GM18858 (cell line): ENCODE measurements around the gene GPR132.
"Not testable (repeated sequence)": the region's sequence is repeated elsewhere in the genome, so short reads cannot be mapped to it uniquely, and the experiment has no call there.

Source experiments
- ATAC-seq: cut with Tn5 transposase; IDR thresholded peaks from one replicate; pipeline ENCODE4 v1.9.1; 2021; ENCODE audit not compliant: unreplicated experiment

The GPR132 gene

GRCh38 chr14:105065280-105066228, at the start of gene GPR132:
GPR132 (minus strand) TSS chr14:105065430; CDS start chr14:105055420, 10,010 bp downstream.
- ATAC-seq: peak; percentile 50

- ATAC-seq: not testable (repeated sequence)
These were observed 44.0 kb upstream of the GPR132 start for GRCh38 chr14:105109243-105109642.

GRCh38 chr14:105108516-105108864, 43.3 kb upstream of the GPR132 start:
- ATAC-seq: no peak

- ATAC-seq: no peak
These were observed 42.7 kb upstream of the GPR132 start for GRCh38 chr14:105107781-105108515.

- ATAC-seq: no peak
These were observed 42.1 kb upstream of the GPR132 start for GRCh38 chr14:105107351-105107750.

GRCh38 chr14:105105158-105105557, 39.9 kb upstream of the GPR132 start:
- ATAC-seq: no peak

GRCh38 chr14:105102893-105103292, 37.7 kb upstream of the GPR132 start:
- no peak for ATAC-seq

GRCh38 chr14:105102361-105102870, 37.2 kb upstream of the GPR132 start:
- no peak for ATAC-seq

GRCh38 chr14:105100910-105101309, 35.7 kb upstream of the GPR132 start:
- no peak for ATAC-seq

GRCh38 chr14:105099778-105100177, 34.5 kb upstream of the GPR132 start:
- no peak for ATAC-seq

GRCh38 chr14:105098316-105098715, 33.1 kb upstream of the GPR132 start:
- no peak for ATAC-seq

- no peak for ATAC-seq
These were observed 32.5 kb upstream of the GPR132 start for GRCh38 chr14:105097794-105098127.

- no peak for ATAC-seq
These were observed 31.1 kb upstream of the GPR132 start for GRCh38 chr14:105096206-105096875.

GRCh38 chr14:105095236-105095805, 30.1 kb upstream of the GPR132 start:
- ATAC-seq: no peak

- no peak for ATAC-seq
These were observed 29.1 kb upstream of the GPR132 start for GRCh38 chr14:105094193-105094907.

GRCh38 chr14:105093431-105094192, 28.4 kb upstream of the GPR132 start:
- ATAC-seq: no peak

GRCh38 chr14:105093038-105093430, 27.8 kb upstream of the GPR132 start:
- no peak for ATAC-seq

GRCh38 chr14:105092171-105093037, 27.2 kb upstream of the GPR132 start:
- ATAC-seq: no peak
